ENCODE measurements around the gene PARVB. TPM values are rescaled to one million over a fixed set of nuclear protein-coding genes. Genes with fewer than 3 reads are reported as not detected.

Gene PARVB
- total RNA-seq, 2 donors from 2014 or later: 43.8 to 86.5 TPM

GRCh38 chr22:44030051-44030701 lies 6.1 kb downstream of the PARVB start:
- Histone ChIP-seq H3K36me3 (no peaks in the 10 kb centered on the region), H3K27me3 (no peaks in the 10 kb centered on the region), H3K4me3 (no peak overlapping the region), H3K9me3 (no peaks in the 10 kb centered on the region), H3K4me1 (peaks cover 0 to 82% of the 10 kb centered on the region in 2 donors), H3K27ac (peak overlapping the region; percentile 51 to 87)
- DNase-seq (ENCODE audit: low spot score): no peak
- no peak for TF ChIP-seq CTCF (IDR thresholded peaks at IDR 0.05)

GRCh38 chr22:44030702-44031082 lies 6.6 kb downstream of the PARVB start:
- H3K4me1 ChIP-seq: peaks cover 0 to 77% of the 10 kb centered on the region in 2 donors
- DNase-seq (ENCODE audit: low spot score): no peak
- H3K4me3 ChIP-seq: no peak overlapping the region
- no peak for TF ChIP-seq CTCF (IDR thresholded peaks at IDR 0.05)
- H3K27me3 ChIP-seq: no peaks in the 10 kb centered on the region
- no peaks in the 10 kb centered on the region for H3K36me3 ChIP-seq
- H3K9me3 ChIP-seq: no peaks in the 10 kb centered on the region
- H3K27ac ChIP-seq: peak overlapping the region; percentile 51 to 87

DNA sequence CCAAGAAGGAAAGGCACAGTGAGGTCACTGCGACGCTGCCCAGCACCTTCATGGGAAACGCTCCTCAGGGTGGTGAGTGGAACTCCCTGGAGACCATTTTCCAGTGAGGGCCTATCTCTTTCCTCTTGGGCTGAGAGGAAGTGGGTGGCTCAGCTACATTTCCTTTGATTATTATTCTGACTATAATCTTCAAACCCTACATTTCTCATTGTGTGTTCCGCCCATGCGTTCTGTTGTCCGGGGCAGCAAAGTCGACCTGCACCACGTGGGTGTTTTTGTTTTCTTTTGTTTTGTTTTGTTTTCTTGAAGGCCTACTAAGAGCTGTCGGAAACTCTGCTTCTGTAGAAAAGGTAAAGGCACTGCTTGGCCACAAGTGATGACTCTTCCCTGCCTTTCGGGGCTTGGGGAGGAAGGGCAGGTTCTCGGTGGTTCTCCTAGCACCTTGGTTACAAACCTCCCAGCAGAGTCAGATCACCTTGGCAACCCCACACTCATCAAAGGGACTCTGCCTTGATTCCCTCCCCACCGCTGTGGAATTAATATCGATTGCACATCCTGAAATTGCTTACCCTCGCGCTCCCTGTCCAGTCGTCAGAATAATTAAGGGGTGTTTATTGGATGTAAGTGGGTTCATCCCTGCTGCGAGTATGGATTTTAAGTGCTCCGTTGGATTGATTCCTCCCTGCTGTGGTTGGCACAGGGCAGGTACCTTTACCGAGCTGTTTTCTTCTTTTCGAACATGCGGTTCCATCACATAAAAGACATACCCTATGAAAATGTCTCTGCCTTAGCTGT lies 7.3 kb downstream of the PARVB start:
- no peak for DNase-seq (ENCODE audit: low spot score)
- H3K4me1 ChIP-seq: peaks cover 0 to 71% of the 10 kb centered on the region in 2 donors
- no peaks in the 10 kb centered on the region for H3K27me3 ChIP-seq
- H3K27ac ChIP-seq: peak overlapping the region; percentile 51 to 87
- no peaks in the 10 kb centered on the region for H3K9me3 ChIP-seq
- TF ChIP-seq CTCF (IDR thresholded peaks at IDR 0.05): no peak
- no peaks in the 10 kb centered on the region for H3K36me3 ChIP-seq
- no peak overlapping the region for H3K4me3 ChIP-seq

DNA sequence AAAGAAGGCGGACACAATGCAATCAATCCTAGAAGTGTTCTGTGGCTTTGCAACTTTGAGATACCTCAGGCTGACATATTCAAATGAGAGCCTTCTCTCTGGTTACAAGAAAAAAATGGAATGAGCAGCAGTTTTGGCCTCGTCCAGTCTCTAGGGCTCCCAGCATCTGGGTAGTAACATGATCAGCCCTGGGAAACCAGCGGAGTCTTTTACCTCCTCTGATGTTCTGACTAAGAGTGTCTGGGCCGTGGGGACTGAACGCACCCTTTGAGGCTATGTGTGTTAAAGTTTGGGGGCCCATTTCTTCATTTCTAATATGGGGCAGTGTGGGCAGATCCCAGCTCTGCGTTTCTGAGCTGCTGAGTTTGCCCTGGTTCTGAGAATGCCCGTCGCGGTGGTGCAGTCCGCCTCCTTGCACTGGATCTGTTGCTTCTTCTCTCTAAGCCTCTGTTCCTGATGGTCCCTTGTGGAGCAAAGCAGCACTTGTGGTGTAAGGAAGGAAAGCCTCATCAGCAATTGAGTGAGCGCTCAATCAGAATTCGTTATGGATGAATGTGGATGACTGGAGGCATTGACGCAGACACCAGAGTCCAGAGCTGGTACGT lies 8.1 kb downstream of the PARVB start:
- DNase-seq (ENCODE audit: low spot score): no peak
- no peak overlapping the region for H3K4me3 ChIP-seq
- H3K36me3 ChIP-seq: no peaks in the 10 kb centered on the region
- no peak for TF ChIP-seq CTCF (IDR thresholded peaks at IDR 0.05)
- H3K27me3 ChIP-seq: no peaks in the 10 kb centered on the region
- H3K9me3 ChIP-seq: no peaks in the 10 kb centered on the region
- H3K27ac ChIP-seq: peak overlapping the region; percentile 68 to 87
- H3K4me1 ChIP-seq: peaks cover 0 to 66% of the 10 kb centered on the region in 2 donors

DNA sequence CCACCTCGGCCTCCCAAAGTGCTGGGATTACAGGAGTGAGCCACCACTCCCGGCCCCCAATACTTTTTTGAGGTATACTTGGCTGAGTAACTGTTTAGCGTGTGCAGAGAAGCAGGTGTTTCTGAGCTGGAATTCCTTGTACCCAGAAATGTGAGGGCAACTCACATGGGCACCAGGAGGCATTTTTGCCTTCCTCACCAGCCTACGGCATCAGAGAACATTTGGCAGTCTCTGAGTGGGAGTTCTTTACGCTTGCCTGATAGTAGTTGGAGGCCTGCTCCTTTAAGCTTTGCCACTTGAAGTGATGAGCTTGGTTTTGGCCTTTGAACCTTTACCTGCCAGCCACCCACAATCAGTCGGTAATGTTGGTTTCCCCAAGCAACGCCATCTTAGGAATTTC lies 9.2 kb downstream of the PARVB start:
- TF ChIP-seq CTCF (IDR thresholded peaks at IDR 0.05): no peak
- Histone ChIP-seq H3K27ac (peak overlapping the region; percentile 68 to 87), H3K4me1 (peaks cover 0 to 66% of the 10 kb centered on the region in 2 donors), H3K4me3 (no peak overlapping the region), H3K27me3 (no peaks in the 10 kb centered on the region), H3K36me3 (no peaks in the 10 kb centered on the region), H3K9me3 (no peaks in the 10 kb centered on the region)
- DNase-seq (ENCODE audit: low spot score): no peak

Data from right atrium auricular region (tissue), 2 donors.